Midbrain (tissue), 1 donor: ENCODE data around the gene COLEC11.
"Not testable (repeated sequence)": the region's sequence is repeated elsewhere in the genome, so short reads cannot be mapped to it uniquely, and the experiment has no call there.

Experiments
- DNase-seq: peaks from one replicate; lab custom pipeline; 2025; lab: John Stamatoyannopoulos, UW

The COLEC11 gene

GRCh38 chr2:3625186-3625585 is 30.3 kb downstream of the COLEC11 start:
- DNase-seq: no peak

GRCh38 chr2:3626118-3626811 is 31.4 kb downstream of the COLEC11 start:
- no peak for DNase-seq

- no peak for DNase-seq
Observed at GRCh38 chr2:3626812-3627499, 32.0 kb downstream of the COLEC11 start.

GRCh38 chr2:3627500-3628100 is 32.7 kb downstream of the COLEC11 start:
- DNase-seq: no peak

- no peak for DNase-seq
Observed at GRCh38 chr2:3628241-3628679, 33.3 kb downstream of the COLEC11 start.

- no peak for DNase-seq
Observed at GRCh38 chr2:3628800-3629199, 33.9 kb downstream of the COLEC11 start.

GRCh38 chr2:3630631-3631030 is 35.7 kb downstream of the COLEC11 start:
- DNase-seq: no peak

GRCh38 chr2:3631161-3631850 is 36.4 kb downstream of the COLEC11 start:
- DNase-seq: no peak

- DNase-seq: no peak
Observed at GRCh38 chr2:3631851-3632659, 37.1 kb downstream of the COLEC11 start.

- no peak for DNase-seq
Observed at GRCh38 chr2:3633089-3633981, 38.4 kb downstream of the COLEC11 start.

- DNase-seq: no peak
Observed at GRCh38 chr2:3633982-3634595, 39.2 kb downstream of the COLEC11 start.

GRCh38 chr2:3634596-3635121 is 39.7 kb downstream of the COLEC11 start:
- DNase-seq: no peak

- no peak for DNase-seq
Observed at GRCh38 chr2:3635171-3635974, 40.5 kb downstream of the COLEC11 start.

- DNase-seq: not testable (repeated sequence)
Observed at GRCh38 chr2:3635975-3636327, 41.0 kb downstream of the COLEC11 start.

- DNase-seq: no peak
Observed at GRCh38 chr2:3636586-3637310, 41.8 kb downstream of the COLEC11 start.

- no peak for DNase-seq
Observed at GRCh38 chr2:3637311-3637675, 42.4 kb downstream of the COLEC11 start.

GRCh38 chr2:3637692-3638455 is 43.0 kb downstream of the COLEC11 start:
- DNase-seq: no peak

GRCh38 chr2:3638456-3638810 is 43.5 kb downstream of the COLEC11 start:
- no peak for DNase-seq
